HUES6 (cell line): ENCODE results near the gene JADE1.

Source experiments
- H3K27ac ChIP-seq: 2 replicates; pipeline ENCODE4 v1.7.0; 2013; ENCODE audit warnings: low read depth, mild to moderate bottlenecking, low read length, inconsistent platforms
- H3K27me3 ChIP-seq: 2 replicates; pipeline ENCODE4 v1.6.1; 2013; ENCODE audit warnings: low read length; ENCODE audit not compliant: control insufficient read depth, insufficient read depth
- H3K36me3 ChIP-seq: 2 replicates; pipeline ENCODE4 v1.6.1; 2013; ENCODE audit warnings: low read length; ENCODE audit not compliant: control insufficient read depth, insufficient read depth
- H3K4me1 ChIP-seq: 2 replicates; pipeline ENCODE4 v1.6.1; 2013; ENCODE audit warnings: low read length; ENCODE audit not compliant: control insufficient read depth, insufficient read depth
- H3K4me3 ChIP-seq: 2 replicates; pipeline ENCODE4 v1.5.1; 2013; ENCODE audit warnings: low read depth, low read length
- H3K9ac ChIP-seq: one replicate; pipeline ENCODE4 v1.6.1; 2013; ENCODE audit warnings: mild to moderate bottlenecking, low read length
- H3K9me3 ChIP-seq: 2 replicates; pipeline ENCODE4 v1.6.1; 2013; ENCODE audit warnings: low read depth, low read length; ENCODE audit not compliant: control insufficient read depth, insufficient read depth

The JADE1 gene

GRCh38 chr4:128809477-128810330 is at the start of gene JADE1:
Gene JADE1 (plus strand): TSS chr4:128809700. CDS start chr4:128831759, 22,059 bp downstream.
- Histone ChIP-seq H3K9ac (peak within 1 kb of the TSS; percentile 83), H3K27ac (peak within 1 kb of the TSS; percentile 36), H3K9me3 (no peaks in the 10 kb centered on the region), H3K4me3 (peak within 1 kb of the TSS; percentile 79), H3K4me1 (peaks cover 17% of the 10 kb centered on the region), H3K36me3 (no peaks in the 10 kb centered on the region), H3K27me3 (no peaks in the 10 kb centered on the region)

GRCh38 chr4:128766781-128767180 is 42.7 kb upstream of the JADE1 start:
- Histone ChIP-seq H3K36me3 (no peaks in the 10 kb centered on the region), H3K4me1 (no peaks in the 10 kb centered on the region), H3K9me3 (no peaks in the 10 kb centered on the region), H3K4me3 (no peak overlapping the region), H3K27me3 (no peaks in the 10 kb centered on the region), H3K27ac (no peak overlapping the region), H3K9ac (no peak overlapping the region)

- no peaks in the 10 kb centered on the region for H3K9me3 ChIP-seq
- H3K9ac ChIP-seq = no peak overlapping the region
- no peaks in the 10 kb centered on the region for H3K36me3 ChIP-seq
- no peak overlapping the region for H3K4me3 ChIP-seq
- no peak overlapping the region; the same call in 1 of the 2 replicates for H3K27ac ChIP-seq
- no peaks in the 10 kb centered on the region for H3K27me3 ChIP-seq
- H3K4me1 ChIP-seq = no peaks in the 10 kb centered on the region
Measured at GRCh38 chr4:128768373-128768996, 41.0 kb upstream of the JADE1 start.

- H3K9ac ChIP-seq = no peak overlapping the region
- H3K36me3 ChIP-seq = no peaks in the 10 kb centered on the region
- H3K27me3 ChIP-seq = no peaks in the 10 kb centered on the region
- no peaks in the 10 kb centered on the region for H3K9me3 ChIP-seq
- no peak overlapping the region for H3K27ac ChIP-seq
- H3K4me3 ChIP-seq = no peak overlapping the region
- no peaks in the 10 kb centered on the region for H3K4me1 ChIP-seq
Measured at GRCh38 chr4:128769011-128769410, 40.5 kb upstream of the JADE1 start.

GRCh38 chr4:128770807-128771206 is 38.7 kb upstream of the JADE1 start:
- H3K9ac ChIP-seq = no peak overlapping the region
- 0 out of 2 replicates have a peak, but pooled peaks cover 8% of the 10 kb centered on the region for H3K9me3 ChIP-seq
- no peak overlapping the region for H3K4me3 ChIP-seq
- H3K4me1 ChIP-seq = no peaks in the 10 kb centered on the region
- no peaks in the 10 kb centered on the region for H3K36me3 ChIP-seq
- no peaks in the 10 kb centered on the region for H3K27me3 ChIP-seq
- H3K27ac ChIP-seq = no peak overlapping the region

GRCh38 chr4:128775477-128775876 is 34.0 kb upstream of the JADE1 start:
- Histone ChIP-seq H3K36me3 (no peaks in the 10 kb centered on the region), H3K4me3 (no peak overlapping the region), H3K27ac (no peak overlapping the region), H3K9ac (no peak overlapping the region), H3K9me3 (0 out of 2 replicates have a peak, but pooled peaks cover 8% of the 10 kb centered on the region), H3K4me1 (0 out of 2 replicates have a peak, but pooled peaks cover 3% of the 10 kb centered on the region), H3K27me3 (no peaks in the 10 kb centered on the region)

GRCh38 chr4:128775916-128776315 is 33.6 kb upstream of the JADE1 start:
- Histone ChIP-seq H3K4me1 (0 out of 2 replicates have a peak, but pooled peaks cover 3% of the 10 kb centered on the region), H3K36me3 (no peaks in the 10 kb centered on the region), H3K4me3 (no peak overlapping the region), H3K9me3 (0 out of 2 replicates have a peak, but pooled peaks cover 8% of the 10 kb centered on the region), H3K27me3 (no peaks in the 10 kb centered on the region), H3K27ac (no peak overlapping the region), H3K9ac (no peak overlapping the region)

- Histone ChIP-seq H3K9ac (no peak overlapping the region), H3K9me3 (0 out of 2 replicates have a peak, but pooled peaks cover 8% of the 10 kb centered on the region), H3K27ac (no peak overlapping the region), H3K27me3 (no peaks in the 10 kb centered on the region), H3K4me3 (no peak overlapping the region), H3K4me1 (0 out of 2 replicates have a peak, but pooled peaks cover 3% of the 10 kb centered on the region), H3K36me3 (no peaks in the 10 kb centered on the region)
Measured at GRCh38 chr4:128776794-128777216, 32.7 kb upstream of the JADE1 start.

GRCh38 chr4:128780688-128781087 is 28.8 kb upstream of the JADE1 start:
- peaks cover 6% of the 10 kb centered on the region; the same call in 1 of the 2 replicates for H3K4me1 ChIP-seq
- no peak overlapping the region for H3K4me3 ChIP-seq
- H3K27ac ChIP-seq = no peak overlapping the region
- no peaks in the 10 kb centered on the region for H3K36me3 ChIP-seq
- H3K9ac ChIP-seq = no peak overlapping the region
- H3K27me3 ChIP-seq = no peaks in the 10 kb centered on the region
- no peaks in the 10 kb centered on the region for H3K9me3 ChIP-seq

GRCh38 chr4:128782076-128782715 is 27.3 kb upstream of the JADE1 start:
- Histone ChIP-seq H3K4me1 (peaks cover 3% of the 10 kb centered on the region; the same call in 1 of the 2 replicates), H3K27me3 (no peaks in the 10 kb centered on the region), H3K4me3 (no peak overlapping the region), H3K9ac (no peak overlapping the region), H3K36me3 (no peaks in the 10 kb centered on the region), H3K9me3 (no peaks in the 10 kb centered on the region), H3K27ac (no peak overlapping the region)
